Iris pigment epithelial cell (primary cell): ENCODE data around the gene GIMAP8.
"Not testable (repeated sequence)": the region's sequence is repeated elsewhere in the genome, so short reads cannot be mapped to it uniquely, and the experiment has no call there.

Source experiments
- DNase-seq: peaks from one replicate; pipeline ENCODE4 v3.0.0-alpha.2; 2011; ENCODE audit warnings: low read depth

The GIMAP8 gene

GRCh38 chr7:150435390-150436073, 14.9 kb upstream of the GIMAP8 start:
- DNase-seq, result no peak

- DNase-seq, result peak; percentile 13
Measured at GRCh38 chr7:150439967-150440366, 10.5 kb upstream of the GIMAP8 start.

- no peak for DNase-seq
Measured at GRCh38 chr7:150441524-150441923, 8.9 kb upstream of the GIMAP8 start.

- DNase-seq, result no peak
Measured at GRCh38 chr7:150442811-150443210, 7.6 kb upstream of the GIMAP8 start.

GRCh38 chr7:150443793-150444540, 6.5 kb upstream of the GIMAP8 start:
- no peak for DNase-seq

- DNase-seq, result no peak
Measured at GRCh38 chr7:150444674-150445365, 5.6 kb upstream of the GIMAP8 start.

- no peak for DNase-seq
Measured at GRCh38 chr7:150446288-150446938, 4.0 kb upstream of the GIMAP8 start.

GRCh38 chr7:150447966-150448788, 2.3 kb upstream of the GIMAP8 start:
- no peak for DNase-seq

GRCh38 chr7:150448789-150449147, 1.7 kb upstream of the GIMAP8 start:
- DNase-seq, result peak; percentile 57

- DNase-seq, result no peak
Measured at GRCh38 chr7:150449206-150449952, 1.1 kb upstream of the GIMAP8 start.

GRCh38 chr7:150451097-150451793, 815 bp downstream of the GIMAP8 start:
- no peak for DNase-seq

- DNase-seq, result no peak
Measured at GRCh38 chr7:150451833-150452461, 1.5 kb downstream of the GIMAP8 start.

GRCh38 chr7:150453181-150453580, 2.8 kb downstream of the GIMAP8 start:
- DNase-seq, result no peak

- DNase-seq, result no peak
Measured at GRCh38 chr7:150453892-150454291, 3.5 kb downstream of the GIMAP8 start.

GRCh38 chr7:150457064-150457463, 6.6 kb downstream of the GIMAP8 start:
- not testable (repeated sequence) for DNase-seq

GRCh38 chr7:150458235-150458634, 7.8 kb downstream of the GIMAP8 start:
- DNase-seq, result no peak

GRCh38 chr7:150458756-150459155, 8.3 kb downstream of the GIMAP8 start:
- DNase-seq, result no peak

- no peak for DNase-seq
Measured at GRCh38 chr7:150461520-150461919, 11.1 kb downstream of the GIMAP8 start.

- no peak for DNase-seq
Measured at GRCh38 chr7:150462413-150462812, 12.0 kb downstream of the GIMAP8 start.

GRCh38 chr7:150463461-150463860, 13.0 kb downstream of the GIMAP8 start:
- DNase-seq, result no peak
